ENCODE results near the gene PDGFC.
A peak's percentile ranks its signal among the peaks of the same experiment; 100 is the strongest.
"Not testable (repeated sequence)": the region's sequence is repeated elsewhere in the genome, so short reads cannot be mapped to it uniquely, and the experiment has no call there.

PDGFC gene

GRCh38 chr4:156942991-156943390 is 28.6 kb downstream of the PDGFC start:
- H3K4me3 ChIP-seq (ENCODE audit: low read depth, low read length): no peak overlapping the region
- TF ChIP-seq CTCF (IDR thresholded peaks at IDR 0.05; ENCODE audit: low read depth, low read length): no peak

- peak overlapping the region; percentile 35 for H3K4me3 ChIP-seq (ENCODE audit: low read depth, low read length)
- TF ChIP-seq CTCF (IDR thresholded peaks at IDR 0.05; ENCODE audit: low read depth, low read length): no peak
Measured at GRCh38 chr4:156941940-156942548, 29.6 kb downstream of the PDGFC start.

GRCh38 chr4:156939801-156940200 is 31.8 kb downstream of the PDGFC start:
- no peak for TF ChIP-seq CTCF (IDR thresholded peaks at IDR 0.05; ENCODE audit: low read depth, low read length)
- no peak overlapping the region for H3K4me3 ChIP-seq (ENCODE audit: low read depth, low read length)

- H3K4me3 ChIP-seq (ENCODE audit: low read depth, low read length): no peak overlapping the region
- TF ChIP-seq CTCF (IDR thresholded peaks at IDR 0.05; ENCODE audit: low read depth, low read length): no peak
Measured at GRCh38 chr4:156939139-156939538, 32.5 kb downstream of the PDGFC start.

GRCh38 chr4:156934259-156934635 is 37.4 kb downstream of the PDGFC start:
- no peak for TF ChIP-seq CTCF (IDR thresholded peaks at IDR 0.05; ENCODE audit: low read depth, low read length)
- no peak overlapping the region for H3K4me3 ChIP-seq (ENCODE audit: low read depth, low read length)

- no peak for TF ChIP-seq CTCF (IDR thresholded peaks at IDR 0.05; ENCODE audit: low read depth, low read length)
Measured at GRCh38 chr4:156933633-156934258, 37.9 kb downstream of the PDGFC start.

GRCh38 chr4:156932360-156932759 is 39.2 kb downstream of the PDGFC start:
- not testable (repeated sequence) for H3K4me3 ChIP-seq (ENCODE audit: low read depth, low read length)

More at GRCh38 chr4:156933633-156934258, 37.9 kb downstream of the PDGFC start:
- no peak overlapping the region for H3K4me3 ChIP-seq (ENCODE audit: low read depth, low read length)

- no peak overlapping the region for H3K4me3 ChIP-seq (ENCODE audit: low read depth, low read length)
- TF ChIP-seq CTCF (IDR thresholded peaks at IDR 0.05; ENCODE audit: low read depth, low read length): no peak
Measured at GRCh38 chr4:156931267-156931666, 40.3 kb downstream of the PDGFC start.
